ENCODE results near the gene C20orf204. TPM values are rescaled to one million over a fixed set of nuclear protein-coding genes. Genes with fewer than 3 reads are reported as not detected.

C20orf204 gene
- total RNA-seq, 1 donor from 2014 or later, result 0.35 TPM

DNA sequence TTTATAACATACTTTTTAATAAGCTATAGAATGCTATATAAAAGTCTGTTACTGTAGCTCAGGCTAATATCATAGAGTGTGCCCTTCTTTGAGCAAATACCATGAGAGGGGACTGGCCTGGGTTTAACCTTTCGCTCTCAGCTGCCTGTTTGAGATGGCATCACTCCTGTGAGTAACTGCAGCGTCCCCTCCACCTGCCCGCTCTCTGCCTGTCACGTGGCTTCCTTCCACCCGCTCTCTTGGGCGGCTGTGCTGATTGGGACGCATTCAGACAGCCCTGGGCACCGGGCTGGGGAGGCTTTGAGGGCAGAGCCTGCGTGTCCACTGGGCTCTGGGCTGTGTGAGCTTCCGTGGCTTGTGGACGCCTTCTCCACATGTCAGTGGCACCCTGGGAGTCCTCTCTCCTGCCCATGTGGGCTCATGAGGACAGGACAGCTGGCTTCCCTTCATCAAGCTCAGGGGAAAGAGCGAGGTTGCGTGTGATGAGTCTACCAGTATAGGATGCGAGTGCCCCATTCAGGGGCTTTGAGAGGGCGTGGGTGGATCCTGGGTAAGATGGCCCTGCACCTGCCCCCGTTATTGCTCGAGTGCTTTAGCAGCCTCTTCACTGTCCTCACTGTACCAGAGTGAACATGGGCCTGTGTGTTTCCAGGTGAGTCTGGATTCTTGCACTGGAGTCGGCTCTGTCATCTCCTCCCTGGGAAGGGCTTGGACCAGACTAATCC is 10.7 kb upstream of the C20orf204 start:
- intact Hi-C loops (cut with micrococcal nuclease), result no loop called here
- no peak for DNase-seq
- no peak for ATAC-seq

DNA sequence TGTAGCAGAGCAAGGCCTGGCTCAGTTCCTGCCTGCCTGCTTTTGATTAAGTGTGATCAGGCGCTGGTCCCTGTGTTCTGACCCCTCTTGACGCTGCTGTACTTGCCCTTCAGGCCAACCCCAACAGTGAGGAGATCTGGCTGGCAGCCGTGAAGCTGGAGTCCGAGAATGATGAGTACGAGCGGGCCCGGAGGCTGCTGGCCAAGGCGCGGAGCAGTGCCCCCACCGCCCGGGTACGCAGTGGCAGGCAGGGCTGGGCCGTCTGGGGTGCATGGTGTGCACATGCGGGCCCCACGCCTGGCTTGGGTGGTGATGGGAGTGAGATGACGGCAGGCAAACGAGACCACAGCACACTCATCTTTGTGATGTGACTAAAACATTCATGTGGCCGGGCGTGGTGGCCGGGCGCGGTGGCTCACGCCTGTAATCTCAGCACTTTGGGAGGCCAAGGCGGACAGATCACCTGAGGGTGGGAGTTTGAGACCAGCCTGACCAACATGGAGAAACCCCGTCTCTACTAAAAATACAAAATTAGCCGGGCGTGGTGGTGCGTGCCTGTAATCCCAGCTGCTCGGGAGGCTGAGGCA is 10.1 kb upstream of the C20orf204 start:
- intact Hi-C loops (cut with micrococcal nuclease), result no loop called here
- ATAC-seq (no peak), DNase-seq (no peak)

DNA sequence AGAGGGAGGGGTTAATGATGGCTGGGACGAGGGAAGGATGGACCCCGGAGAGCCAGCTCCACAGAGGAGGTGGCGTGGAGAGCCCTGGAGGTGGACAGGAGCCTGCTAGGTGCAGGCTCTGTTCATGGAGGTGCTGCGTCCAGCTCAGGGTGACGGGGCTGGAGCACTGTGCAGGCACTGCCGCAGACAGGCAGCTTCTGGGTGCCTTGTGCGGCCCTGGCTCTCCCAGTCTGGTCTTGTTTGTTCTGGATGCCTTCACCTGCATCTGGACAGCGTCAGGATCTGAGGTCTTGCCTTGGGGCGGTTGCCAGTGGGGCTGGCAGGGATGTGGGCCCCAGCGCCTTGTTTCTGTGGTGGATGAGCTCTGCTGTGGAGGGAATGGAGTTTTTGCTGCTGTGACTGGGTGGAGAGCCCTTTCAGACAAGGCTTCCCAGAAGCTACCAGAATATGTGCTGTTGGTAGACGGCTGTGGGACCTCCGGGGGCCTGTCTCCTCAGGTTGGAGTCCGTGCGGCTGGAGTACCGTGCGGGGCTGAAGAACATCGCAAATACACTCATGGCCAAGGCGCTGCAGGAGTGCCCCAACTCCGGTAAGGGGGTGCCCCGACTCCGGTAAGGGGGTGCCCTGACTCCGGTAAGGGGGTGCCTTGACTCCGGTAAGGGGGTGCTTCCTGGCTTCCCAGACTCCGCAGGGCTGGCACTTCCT is 7.8 kb upstream of the C20orf204 start:
- DNase-seq, result no peak
- intact Hi-C loops (cut with micrococcal nuclease), result no loop called here
- ATAC-seq, result no peak

DNA sequence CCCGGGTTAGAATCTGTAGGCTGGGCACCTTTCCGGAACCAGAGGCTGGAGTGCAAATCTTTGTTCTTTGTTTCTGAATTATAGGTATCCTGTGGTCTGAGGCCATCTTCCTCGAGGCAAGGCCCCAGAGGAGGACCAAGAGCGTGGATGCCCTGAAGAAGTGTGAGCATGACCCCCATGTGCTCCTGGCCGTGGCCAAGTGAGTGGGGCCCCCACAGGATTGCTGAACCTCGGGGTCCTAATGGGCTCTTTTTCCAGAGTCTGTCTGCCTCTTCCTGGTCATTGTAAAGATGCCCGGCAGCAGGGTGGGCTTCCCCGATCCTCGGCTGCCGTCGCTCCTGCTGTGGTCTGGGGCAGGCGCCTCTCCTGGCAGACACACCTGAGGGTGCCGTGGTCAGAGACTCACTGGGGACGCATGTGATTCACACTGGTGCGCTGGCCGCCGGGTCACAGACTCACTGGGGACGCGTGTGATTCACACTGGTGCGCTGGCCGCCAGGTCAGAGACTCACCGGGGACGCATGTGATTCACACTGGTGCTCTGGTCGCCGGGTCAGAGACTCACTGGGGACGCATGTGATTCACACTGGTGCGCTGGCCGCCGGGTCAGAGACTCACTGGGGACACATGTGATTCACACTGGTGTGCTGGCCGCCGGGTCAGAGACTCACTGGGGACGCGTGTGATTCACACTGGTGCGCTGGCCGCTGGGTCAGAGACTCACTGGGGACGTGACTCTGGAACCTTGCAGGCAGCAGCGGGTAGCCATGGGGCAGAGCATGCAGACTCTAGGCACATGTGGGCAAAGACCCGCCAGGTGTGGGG is 6.5 kb upstream of the C20orf204 start:
- DNase-seq (no peak), ATAC-seq (no peak)
- intact Hi-C loops (cut with micrococcal nuclease), result no loop called here

DNA sequence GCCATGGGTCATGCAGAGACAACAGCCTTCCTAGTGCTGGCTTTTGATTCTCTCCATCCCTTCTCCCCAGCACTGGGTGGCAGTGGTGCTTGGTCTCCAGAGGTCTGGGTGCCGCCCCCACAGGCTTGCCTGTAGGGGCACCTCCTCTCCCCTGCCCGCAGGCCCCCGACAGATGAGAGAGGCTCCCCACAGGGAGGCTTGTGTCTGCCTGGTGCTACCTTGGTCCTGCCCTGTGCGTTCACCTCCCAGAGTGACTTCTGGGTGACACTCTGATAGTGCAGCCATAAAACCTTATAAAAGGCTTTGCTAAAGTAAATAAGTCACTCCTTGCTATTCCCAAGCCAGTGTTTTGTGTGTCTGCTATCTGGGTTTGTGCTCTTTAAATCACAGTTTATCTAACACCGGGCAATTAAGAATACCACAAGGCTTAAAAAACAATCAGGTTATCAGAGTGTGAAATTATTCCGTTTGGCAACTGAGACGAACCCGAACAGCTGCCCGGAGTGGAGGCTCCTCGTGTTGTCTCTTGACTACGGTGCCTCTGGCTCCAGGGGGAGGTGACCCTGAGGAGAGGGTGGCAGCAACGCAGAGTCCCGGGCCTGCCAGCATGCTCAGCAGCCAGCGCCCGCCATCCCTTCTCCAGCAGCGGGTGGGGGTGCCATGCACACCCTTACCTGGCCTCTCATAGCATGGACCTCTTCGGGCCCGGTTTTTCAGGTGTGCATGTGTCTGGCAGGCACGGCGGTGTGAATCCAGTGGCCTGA is 5.4 kb upstream of the C20orf204 start:
- intact Hi-C loops (cut with micrococcal nuclease), result no loop called here
- ATAC-seq (no peak), DNase-seq (no peak)

DNA sequence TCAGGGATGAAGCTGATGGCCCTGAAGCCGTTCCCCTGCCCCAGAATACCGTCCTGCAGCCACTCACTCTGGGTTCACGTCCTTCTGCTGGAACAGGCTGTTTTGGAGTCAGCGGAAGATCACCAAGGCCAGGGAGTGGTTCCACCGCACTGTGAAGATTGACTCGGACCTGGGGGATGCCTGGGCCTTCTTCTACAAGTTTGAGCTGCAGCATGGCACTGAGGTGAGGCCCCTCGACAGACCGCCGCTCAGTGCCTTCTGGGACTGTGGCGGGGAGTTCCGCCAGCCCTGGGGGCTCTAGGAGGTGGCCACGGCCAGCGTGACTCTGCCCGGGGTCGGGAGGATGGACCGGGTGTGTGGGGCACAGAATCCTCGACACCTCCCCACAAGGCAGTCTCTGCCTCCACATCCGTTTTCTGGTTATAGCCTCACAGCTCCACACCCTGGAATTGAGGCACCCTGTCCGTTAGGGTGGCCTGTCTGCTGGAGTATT is 4.1 kb upstream of the C20orf204 start:
- DNase-seq (no peak), ATAC-seq (no peak)
- intact Hi-C loops (cut with micrococcal nuclease), result no loop called here

DNA sequence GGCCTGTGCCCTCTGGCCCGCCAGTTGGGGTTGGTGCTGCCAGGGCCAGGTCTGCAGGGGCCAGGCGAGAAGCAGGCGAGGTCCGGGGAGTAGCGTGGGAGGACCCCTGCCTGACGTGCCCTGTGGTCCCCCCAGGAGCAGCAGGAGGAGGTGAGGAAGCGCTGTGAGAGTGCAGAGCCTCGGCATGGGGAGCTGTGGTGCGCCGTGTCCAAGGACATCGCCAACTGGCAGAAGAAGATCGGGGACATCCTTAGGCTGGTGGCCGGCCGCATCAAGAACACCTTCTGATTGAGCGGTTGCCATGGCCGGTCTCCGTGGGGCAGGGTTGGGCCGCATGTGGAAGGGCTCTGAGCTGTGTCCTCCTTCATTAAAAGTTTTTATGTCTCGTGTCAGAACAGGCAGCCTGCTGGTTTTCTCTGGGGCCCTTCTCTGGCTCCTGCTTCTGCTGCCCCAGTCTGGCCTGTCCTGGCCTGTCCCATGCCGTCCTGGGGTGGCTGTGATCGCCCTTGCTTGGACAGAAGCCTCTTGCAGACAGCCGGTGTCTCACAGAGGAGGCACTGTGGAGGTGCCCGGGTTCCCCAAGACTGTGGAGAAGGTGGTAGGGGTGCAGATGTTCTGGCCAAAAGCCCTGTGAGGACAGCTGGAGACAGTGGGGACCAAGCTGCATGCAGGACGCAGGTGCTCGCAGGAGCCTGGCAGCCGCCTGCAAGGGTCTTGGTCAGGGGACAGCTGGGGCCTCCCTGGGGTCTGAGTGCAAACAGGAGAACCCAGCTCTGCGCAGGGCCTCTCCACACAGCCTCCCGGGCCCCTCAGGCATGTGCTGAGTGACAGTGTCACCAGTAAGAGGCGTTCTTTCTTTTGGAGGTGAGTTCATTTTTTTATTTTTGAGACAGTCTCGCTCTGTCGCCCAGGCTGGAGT is 3.0 kb upstream of the C20orf204 start:
- ATAC-seq, result no peak
- intact Hi-C loops (cut with micrococcal nuclease), result no loop called here
- DNase-seq, result no peak

DNA sequence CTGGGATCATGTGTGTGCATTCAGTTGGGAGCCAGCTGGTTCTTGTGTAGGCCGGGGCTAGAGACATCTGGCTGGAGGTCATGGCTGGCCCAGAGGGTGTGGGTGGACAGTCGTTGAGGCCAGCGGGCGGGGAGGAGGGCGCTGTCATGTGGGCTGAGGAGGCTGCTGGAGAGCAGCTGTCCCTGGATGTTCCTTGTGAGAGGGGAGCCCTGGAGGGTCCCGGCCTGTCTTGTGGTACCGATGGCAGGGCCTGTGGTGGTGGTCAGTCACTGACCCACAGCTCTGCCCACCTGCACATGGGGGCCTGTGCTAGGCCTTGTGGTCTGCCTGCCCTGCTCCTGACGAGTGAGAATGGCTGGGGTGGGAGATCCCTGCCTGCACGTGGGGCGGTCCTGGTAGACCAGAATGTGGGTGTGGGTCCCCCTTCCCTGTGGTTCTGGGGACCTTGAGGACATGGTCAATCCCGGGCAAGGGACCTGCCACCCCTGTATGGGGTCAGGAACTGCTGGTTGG is 1.9 kb upstream of the C20orf204 start:
- DNase-seq (peak; percentile 71), ATAC-seq (peak; percentile 66)
- intact Hi-C loops (cut with micrococcal nuclease), result no loop called here

DNA sequence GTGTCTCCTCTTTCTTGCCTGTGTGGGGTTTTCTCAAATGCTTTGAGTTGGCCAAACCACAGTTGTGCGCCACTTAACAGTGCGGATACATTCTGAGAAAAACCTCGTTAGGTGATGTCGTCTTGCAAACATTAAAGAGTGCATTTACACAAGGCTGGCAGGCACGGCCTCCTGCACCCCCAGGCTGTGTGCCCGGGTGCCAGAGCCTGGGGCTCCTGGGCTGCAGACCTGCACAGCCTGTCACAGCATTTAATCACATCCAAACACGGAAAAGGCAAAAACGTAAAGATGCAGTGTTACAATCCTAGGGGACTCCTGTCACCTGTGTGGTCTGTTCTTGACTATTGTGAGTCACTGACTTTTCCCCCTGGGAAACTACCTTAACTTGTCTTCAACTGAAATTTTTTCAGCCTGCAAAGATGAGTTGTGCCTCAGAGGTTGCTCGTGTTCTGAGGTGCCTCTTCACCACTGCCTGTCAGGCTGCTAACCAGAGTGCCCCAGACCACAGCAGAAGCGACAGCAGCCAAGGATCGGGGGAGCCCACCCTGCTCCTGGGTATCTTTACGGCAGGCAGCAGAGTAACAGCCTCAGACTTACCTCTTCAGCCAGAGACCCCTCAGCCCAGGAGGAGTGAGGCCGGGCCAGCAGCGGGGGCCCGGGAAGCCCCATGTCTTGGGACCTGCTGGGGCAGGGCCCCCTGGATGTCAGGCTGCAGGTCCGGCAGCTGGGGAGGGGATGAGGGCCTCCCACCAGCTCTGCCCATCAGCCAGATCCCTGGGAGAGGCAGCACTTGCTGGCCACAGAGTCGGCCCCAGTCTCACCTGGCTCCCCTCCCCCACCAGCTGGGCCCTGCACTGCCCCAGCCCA is 683 bp upstream of the C20orf204 start:
- no peak for ATAC-seq
- no peak for DNase-seq
- intact Hi-C loops (cut with micrococcal nuclease), result no loop called here

DNA sequence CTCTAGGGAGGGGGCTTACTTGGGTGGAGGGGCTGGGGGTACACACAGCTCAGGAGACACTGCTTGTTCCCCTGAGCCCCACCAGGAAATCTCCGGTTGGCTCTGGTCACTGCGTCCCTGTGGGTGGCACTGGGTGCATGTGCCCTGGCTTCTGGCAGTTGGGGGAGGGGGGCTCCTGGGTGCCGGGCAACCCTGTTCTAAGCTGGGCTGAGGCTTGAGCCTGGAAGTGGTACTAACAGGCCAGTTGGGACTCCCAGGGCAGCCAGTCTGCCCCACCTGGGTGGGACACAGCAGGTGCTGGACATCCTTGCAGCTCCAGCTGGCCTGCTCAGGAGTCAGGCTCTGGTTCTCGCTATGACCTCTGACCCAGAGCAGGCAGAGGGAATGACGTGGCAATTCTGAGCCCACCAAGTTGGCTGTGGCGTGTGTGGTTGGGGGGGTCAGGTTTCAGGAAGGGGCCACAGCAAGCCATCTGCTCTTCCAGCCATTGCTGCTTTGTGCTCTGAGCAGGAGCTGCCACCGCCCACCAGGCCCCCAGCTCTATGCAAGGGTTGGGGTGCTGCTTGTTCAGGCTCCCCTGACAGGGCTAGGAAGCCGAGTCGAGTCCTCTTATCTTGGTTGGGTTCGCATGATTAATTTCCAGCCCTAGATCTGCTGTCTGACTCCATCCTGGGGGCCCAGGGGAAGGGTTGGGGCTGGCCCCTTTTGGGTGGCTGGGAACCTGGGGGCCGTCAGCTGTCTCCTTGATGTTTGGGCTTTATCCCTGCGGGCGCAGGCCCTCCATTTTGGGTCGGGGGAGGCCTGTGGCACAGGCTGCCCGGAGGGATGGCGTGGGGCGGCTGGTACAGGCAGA is 590 bp downstream of the C20orf204 start:
- intact Hi-C loops (cut with micrococcal nuclease), result no loop called here
- DNase-seq (no peak), ATAC-seq (no peak)

DNA sequence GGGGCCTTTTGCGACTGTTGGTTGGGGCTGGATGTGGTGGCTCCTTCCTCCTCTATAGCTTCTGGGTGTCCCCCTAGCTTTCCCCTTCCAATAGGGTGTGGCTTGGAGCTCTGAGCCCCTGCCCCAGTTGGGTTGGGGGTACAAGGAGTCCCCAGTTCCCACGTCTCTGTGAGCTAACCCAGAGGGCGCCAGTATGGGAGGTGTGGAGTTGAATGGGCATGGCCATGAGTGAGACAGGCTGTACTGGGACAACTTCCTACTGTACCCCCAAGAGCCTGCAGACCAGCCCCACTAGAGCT is 1.2 kb downstream of the C20orf204 start:
- intact Hi-C loops (cut with micrococcal nuclease), result no loop called here
- ATAC-seq (no peak), DNase-seq (no peak)

DNA sequence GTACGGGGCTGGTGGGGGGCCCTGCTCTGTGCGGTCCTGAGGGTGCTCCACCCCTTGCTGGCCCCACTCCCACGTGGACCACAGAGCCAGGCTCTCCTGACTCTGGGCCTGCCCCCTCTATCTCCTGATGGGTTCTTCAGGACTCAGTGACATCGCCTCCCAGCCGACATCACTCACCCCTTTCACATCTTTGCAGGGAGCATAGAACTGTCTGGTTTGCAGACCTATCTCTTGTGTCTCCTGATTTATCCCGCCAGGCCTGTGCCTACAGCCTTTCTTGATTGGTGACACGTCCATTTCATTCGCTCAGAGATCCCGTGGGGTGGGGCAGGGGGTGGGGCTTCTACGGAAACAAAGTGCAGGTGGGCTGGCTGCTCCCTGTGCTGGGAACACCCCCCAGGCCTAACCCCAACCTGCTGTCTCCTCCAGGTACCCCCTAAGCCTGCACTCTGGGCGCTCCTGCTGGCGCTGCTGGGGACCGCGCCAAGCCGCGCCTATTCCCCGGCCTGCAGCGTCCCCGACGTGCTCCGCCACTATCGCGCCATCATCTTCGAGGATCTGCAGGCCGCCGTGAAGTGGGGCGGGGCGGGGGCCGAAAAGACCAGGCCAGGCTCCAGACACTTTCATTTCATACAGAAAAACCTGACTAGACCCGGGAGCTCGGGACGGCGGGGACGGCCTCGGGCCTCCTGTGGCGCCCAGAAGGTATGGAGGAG is 1.7 kb downstream of the C20orf204 start:
- ATAC-seq (no peak), DNase-seq (no peak)
- intact Hi-C loops (cut with micrococcal nuclease), result no loop called here

DNA sequence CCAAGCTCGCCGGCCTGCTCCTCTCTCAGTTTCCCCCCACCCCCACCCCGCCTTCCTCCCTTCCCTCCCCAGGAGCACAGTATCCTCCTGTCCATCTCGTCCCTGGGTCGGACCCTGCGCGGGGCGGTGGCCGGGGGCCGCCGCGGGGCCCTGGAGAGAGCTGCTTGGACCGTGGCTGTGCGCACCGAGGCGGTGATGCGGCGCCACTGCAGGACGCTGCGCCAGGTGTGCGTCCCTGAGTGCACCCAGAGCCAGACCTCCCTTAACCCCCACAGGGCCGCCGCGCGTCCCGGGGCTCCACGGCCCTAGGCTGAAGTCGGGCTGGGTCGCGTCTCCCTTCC is 2.2 kb downstream of the C20orf204 start:
- intact Hi-C loops (cut with micrococcal nuclease), result no loop called here
- no peak for DNase-seq
- no peak for ATAC-seq

DNA sequence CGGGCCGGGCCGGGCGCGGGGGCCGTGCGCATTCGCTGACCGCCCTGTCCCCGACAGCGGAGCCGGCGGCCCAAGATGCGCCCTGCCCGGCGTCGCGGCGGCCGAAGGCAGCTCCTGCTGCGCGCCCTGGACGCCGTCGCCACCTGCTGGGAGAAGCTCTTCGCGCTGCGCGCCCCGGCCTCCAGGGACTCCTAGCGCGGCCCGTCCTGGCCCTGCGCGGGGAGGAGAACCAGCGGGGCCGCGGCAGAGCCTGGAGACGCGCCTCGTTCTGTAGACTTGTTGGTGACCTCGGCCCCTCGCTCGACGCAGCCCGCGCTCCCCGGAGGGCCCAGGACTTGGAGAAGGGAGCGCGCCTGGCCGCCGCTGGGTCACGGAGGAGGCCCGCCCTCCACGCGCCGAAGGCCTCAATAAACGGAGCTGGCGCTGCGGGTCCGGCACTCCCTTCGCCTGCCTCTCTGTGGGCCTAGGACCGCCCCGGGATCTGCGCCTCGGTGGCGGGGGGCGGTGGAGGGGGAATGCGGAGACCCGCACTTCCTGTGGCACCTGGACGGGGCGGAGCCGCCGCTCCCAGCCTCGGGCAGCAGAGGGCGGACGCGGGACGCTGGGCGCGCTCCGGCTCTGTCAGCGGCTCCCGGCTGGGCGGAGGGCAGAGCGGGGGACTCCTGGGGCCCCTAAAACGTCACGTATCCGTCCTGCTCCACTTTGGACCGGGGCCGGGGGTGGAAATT is 2.7 kb downstream of the C20orf204 start:
- intact Hi-C loops (cut with micrococcal nuclease), result no loop called here
- DNase-seq, result peak; percentile 87
- peak; percentile 85 for ATAC-seq

Measured in left ventricle myocardium superior (tissue), 1 donor.